ENCODE measurements around the gene MAP4K4. TPM values are rescaled to one million over a fixed set of nuclear protein-coding genes. Genes with fewer than 3 reads are reported as not detected.

Gene MAP4K4
- total RNA-seq, 2 experiments from 2014 or later = 92.8 to 94.0 TPM

- no peaks in the 10 kb centered on the region for H3K27me3 ChIP-seq (ENCODE audit: control insufficient read depth in 1 of 2, insufficient read depth in 2 of 2, low read length in 2 of 2)
- POLR2A ChIA-PET = interaction anchor here (1.0 kb wide), 1 partner anchor 18 kb away, joined by 4 read pairs; no protein-coding TSS in a partner anchor
- no peak overlapping the region for H3K27ac ChIP-seq (ENCODE audit: low read depth in 1 of 2, low read length in 2 of 2)
- H3K27me3 Mint-ChIP-seq = no peaks in the 10 kb centered on the region
- CTCF ChIA-PET = no interaction called here
- no peaks in the 10 kb centered on the region for H3K9me3 Mint-ChIP-seq
- H3K36me3 Mint-ChIP-seq (ENCODE audit: low read depth) = peaks cover 3% of the 10 kb centered on the region
- H3K4me1 Mint-ChIP-seq (ENCODE audit: low read depth) = peaks cover 95% of the 10 kb centered on the region
- peak overlapping the region; percentile 22 for H3K4me3 Mint-ChIP-seq
- H3K9me3 ChIP-seq (ENCODE audit: control insufficient read depth in 1 of 2, insufficient read depth in 1 of 2, low read length in 2 of 2) = no peaks in the 10 kb centered on the region
- peak overlapping the region; percentile 95 for H3K27ac Mint-ChIP-seq
- ATAC-seq (ENCODE audit: poor library complexity) = no peak
- no peak for DNase-seq
- no peaks in the 10 kb centered on the region for H3K36me3 ChIP-seq (ENCODE audit: insufficient read depth, low read length)
- TF ChIP-seq, protein P1, sequence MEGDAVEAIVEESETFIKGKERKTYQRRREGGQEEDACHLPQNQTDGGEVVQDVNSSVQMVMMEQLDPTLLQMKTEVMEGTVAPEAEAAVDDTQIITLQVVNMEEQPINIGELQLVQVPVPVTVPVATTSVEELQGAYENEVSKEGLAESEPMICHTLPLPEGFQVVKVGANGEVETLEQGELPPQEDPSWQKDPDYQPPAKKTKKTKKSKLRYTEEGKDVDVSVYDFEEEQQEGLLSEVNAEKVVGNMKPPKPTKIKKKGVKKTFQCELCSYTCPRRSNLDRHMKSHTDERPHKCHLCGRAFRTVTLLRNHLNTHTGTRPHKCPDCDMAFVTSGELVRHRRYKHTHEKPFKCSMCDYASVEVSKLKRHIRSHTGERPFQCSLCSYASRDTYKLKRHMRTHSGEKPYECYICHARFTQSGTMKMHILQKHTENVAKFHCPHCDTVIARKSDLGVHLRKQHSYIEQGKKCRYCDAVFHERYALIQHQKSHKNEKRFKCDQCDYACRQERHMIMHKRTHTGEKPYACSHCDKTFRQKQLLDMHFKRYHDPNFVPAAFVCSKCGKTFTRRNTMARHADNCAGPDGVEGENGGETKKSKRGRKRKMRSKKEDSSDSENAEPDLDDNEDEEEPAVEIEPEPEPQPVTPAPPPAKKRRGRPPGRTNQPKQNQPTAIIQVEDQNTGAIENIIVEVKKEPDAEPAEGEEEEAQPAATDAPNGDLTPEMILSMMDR (IDR thresholded peaks at IDR 0.05) = no peak
- intact Hi-C loops (cut with DNase I, micrococcal nuclease) = loop anchor here in 1 of 2 experiments (10.0 kb wide), 1 partner anchor 249 kb away; the partner anchor contains the start of gene RFX8
- H3K4me1 ChIP-seq (ENCODE audit: insufficient read depth, low read length) = peaks cover 57% of the 10 kb centered on the region
- no peak overlapping the region for H3K4me3 ChIP-seq (ENCODE audit: low read length)
Measured at GRCh38 chr2:101724125-101724474, 26.6 kb downstream of the MAP4K4 start.

DNA sequence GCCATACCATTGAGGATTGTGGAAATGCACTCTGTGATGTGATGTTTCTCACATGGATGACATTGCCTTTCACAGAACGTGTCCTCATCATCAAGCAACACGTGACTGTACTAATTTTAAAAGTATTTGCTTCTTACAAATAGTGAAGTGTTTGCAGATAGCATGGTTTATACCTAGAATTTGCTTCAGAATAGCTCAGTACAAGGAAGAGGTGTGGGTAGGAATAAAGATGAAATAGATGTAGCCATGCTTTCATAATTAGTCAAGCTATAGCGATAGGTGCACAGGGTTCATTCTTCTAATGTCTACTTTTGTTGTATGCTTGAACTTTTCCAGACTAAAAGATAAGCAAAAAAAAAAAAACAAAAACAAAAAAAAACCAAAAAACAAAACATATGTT is 27.5 kb downstream of the MAP4K4 start:
- TF ChIP-seq, protein P1 (IDR thresholded peaks at IDR 0.05) = no peak
- Histone ChIP-seq H3K4me1 (ENCODE audit: insufficient read depth, low read length) (peaks cover 55% of the 10 kb centered on the region), H3K9me3 (ENCODE audit: control insufficient read depth in 1 of 2, insufficient read depth in 1 of 2, low read length in 2 of 2) (no peaks in the 10 kb centered on the region), H3K27me3 (ENCODE audit: control insufficient read depth in 1 of 2, insufficient read depth in 2 of 2, low read length in 2 of 2) (no peaks in the 10 kb centered on the region), H3K4me3 (ENCODE audit: low read length) (no peak overlapping the region), H3K27ac (ENCODE audit: low read depth in 1 of 2, low read length in 2 of 2) (no peak overlapping the region), H3K36me3 (ENCODE audit: insufficient read depth, low read length) (no peaks in the 10 kb centered on the region)
- no peaks in the 10 kb centered on the region for H3K27me3 Mint-ChIP-seq
- no peaks in the 10 kb centered on the region for H3K36me3 Mint-ChIP-seq (ENCODE audit: low read depth)
- CTCF ChIA-PET = interaction anchor here (0.9 to 2.0 kb wide), 5 partner anchors 8 to 306 kb away, joined by 3 to 13 read pairs (median 6); no protein-coding TSS in a partner anchor
- H3K27ac Mint-ChIP-seq = peak overlapping the region; percentile 95
- no peaks in the 10 kb centered on the region for H3K9me3 Mint-ChIP-seq
- intact Hi-C loops (cut with DNase I, micrococcal nuclease) = loop anchor here in 1 of 2 experiments (5.0 to 10.0 kb wide), 2 partner anchors 42 to 250 kb away; partner anchors contain the start of gene RFX8
- ATAC-seq (ENCODE audit: poor library complexity) = no peak
- no peak overlapping the region for H3K4me3 Mint-ChIP-seq
- POLR2A ChIA-PET = interaction anchor here (0.7 to 1.8 kb wide), 4 partner anchors 19 to 345 kb away, joined by 3 to 5 read pairs (median 4); no protein-coding TSS in a partner anchor
- DNase-seq = no peak
- peaks cover 95% of the 10 kb centered on the region for H3K4me1 Mint-ChIP-seq (ENCODE audit: low read depth)

GRCh38 chr2:101725515-101726192 is 28.1 kb downstream of the MAP4K4 start:
- Histone ChIP-seq H3K27me3 (ENCODE audit: control insufficient read depth in 1 of 2, insufficient read depth in 2 of 2, low read length in 2 of 2) (no peaks in the 10 kb centered on the region), H3K27ac (ENCODE audit: low read depth in 1 of 2, low read length in 2 of 2) (no peak overlapping the region), H3K4me1 (ENCODE audit: insufficient read depth, low read length) (peaks cover 57% of the 10 kb centered on the region), H3K9me3 (ENCODE audit: control insufficient read depth in 1 of 2, insufficient read depth in 1 of 2, low read length in 2 of 2) (no peaks in the 10 kb centered on the region), H3K36me3 (ENCODE audit: insufficient read depth, low read length) (no peaks in the 10 kb centered on the region), H3K4me3 (ENCODE audit: low read length) (no peak overlapping the region)
- H3K9me3 Mint-ChIP-seq = no peaks in the 10 kb centered on the region
- DNase-seq = peak in 4 of 14 experiments; percentile 47 to 65 (median 58)
- intact Hi-C loops (cut with DNase I, micrococcal nuclease) = loop anchor here in 1 of 2 experiments (5.0 to 10.0 kb wide), 2 partner anchors 42 to 251 kb away; partner anchors contain the start of gene RFX8
- no peak for ATAC-seq (ENCODE audit: poor library complexity)
- H3K27me3 Mint-ChIP-seq = no peaks in the 10 kb centered on the region
- peaks cover 96% of the 10 kb centered on the region for H3K4me1 Mint-ChIP-seq (ENCODE audit: low read depth)
- peak overlapping the region; percentile 50 for H3K27ac Mint-ChIP-seq
- POLR2A ChIA-PET = interaction anchor here (0.8 to 1.8 kb wide), 3 partner anchors 29 to 251 kb away, joined by 3 to 5 read pairs (median 3); partner anchors contain the start of gene RFX8
- CTCF ChIA-PET = interaction anchor here (0.6 to 2.0 kb wide), 13 partner anchors 9 to 309 kb away, joined by 3 to 13 read pairs (median 3); partner anchors contain the start of gene MAP4K4
- no peaks in the 10 kb centered on the region for H3K36me3 Mint-ChIP-seq (ENCODE audit: low read depth)
- H3K4me3 Mint-ChIP-seq = peak overlapping the region; percentile 16
- TF ChIP-seq, protein P1 (IDR thresholded peaks at IDR 0.05) = no peak

Measured in CD4-positive, alpha-beta T cell (primary cell).